ENCODE data around the gene TSNAX. TPM values are rescaled to one million over a fixed set of nuclear protein-coding genes. Genes with fewer than 3 reads are reported as not detected.
"Not testable (repeated sequence)": the region's sequence is repeated elsewhere in the genome, so short reads cannot be mapped to it uniquely, and the experiment has no call there.

TSNAX gene
- total RNA-seq, 2 experiments from 2014 or later, result 33.5 to 35.7 TPM

GRCh38 chr1:231566496-231566895 lies 38.0 kb downstream of the TSNAX start:
- TF ChIP-seq CTCF (IDR thresholded peaks at IDR 0.05), result no peak

DNA sequence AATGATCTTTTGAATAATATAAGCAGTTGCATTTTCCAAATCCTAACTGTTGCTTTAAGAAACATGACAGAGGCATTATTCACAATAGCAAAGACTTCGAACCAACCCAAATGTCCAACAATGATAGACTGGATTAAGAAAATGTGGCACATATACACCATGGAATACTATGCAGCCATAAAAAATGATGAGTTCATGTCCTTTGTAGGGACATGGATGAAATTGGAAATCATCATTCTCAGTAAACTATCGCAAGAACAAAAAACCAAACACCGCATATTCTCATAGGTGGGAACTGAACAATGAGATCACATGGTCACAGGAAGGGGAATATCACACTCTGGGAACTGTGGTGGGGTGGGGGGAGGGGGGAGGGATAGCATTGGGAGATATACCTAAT lies 41.8 kb downstream of the TSNAX start:
- H3K4me3 ChIP-seq (ENCODE audit: low read length); H3K27me3 Mint-ChIP-seq; ATAC-seq (ENCODE audit: poor library complexity); H3K4me1 ChIP-seq (ENCODE audit: insufficient read depth, low read length); H3K9me3 Mint-ChIP-seq; CTCF ChIA-PET; intact Hi-C loops (cut with DNase I, micrococcal nuclease); H3K4me3 Mint-ChIP-seq; H3K36me3 ChIP-seq (ENCODE audit: insufficient read depth, low read length); H3K27ac Mint-ChIP-seq; H3K27me3 ChIP-seq (ENCODE audit: control insufficient read depth in 1 of 2, insufficient read depth in 2 of 2, low read length in 2 of 2); H3K9me3 ChIP-seq (ENCODE audit: control insufficient read depth in 1 of 2, insufficient read depth in 1 of 2, low read length in 2 of 2); POLR2A ChIA-PET; DNase-seq; H3K4me1 Mint-ChIP-seq (ENCODE audit: low read depth); H3K27ac ChIP-seq (ENCODE audit: low read depth in 1 of 2, low read length in 2 of 2): not testable (repeated sequence)
- H3K36me3 Mint-ChIP-seq (ENCODE audit: low read depth), result peaks cover 33% of the 10 kb centered on the region

More at GRCh38 chr1:231566496-231566895, 38.0 kb downstream of the TSNAX start:
- POLR2A ChIA-PET, result no interaction called here
- ATAC-seq (ENCODE audit: poor library complexity) (no peak), DNase-seq (no peak)
- no peaks in the 10 kb centered on the region for H3K9me3 ChIP-seq (ENCODE audit: control insufficient read depth in 1 of 2, insufficient read depth in 1 of 2, low read length in 2 of 2)
- peaks cover 62% of the 10 kb centered on the region for H3K36me3 Mint-ChIP-seq (ENCODE audit: low read depth)
- H3K27me3 Mint-ChIP-seq, result no peaks in the 10 kb centered on the region
- no peaks in the 10 kb centered on the region for H3K4me1 Mint-ChIP-seq (ENCODE audit: low read depth)
- H3K4me1 ChIP-seq (ENCODE audit: insufficient read depth, low read length), result no peaks in the 10 kb centered on the region
- H3K4me3 ChIP-seq (ENCODE audit: low read length), result no peak overlapping the region
- H3K27me3 ChIP-seq (ENCODE audit: control insufficient read depth in 1 of 2, insufficient read depth in 2 of 2, low read length in 2 of 2), result no peaks in the 10 kb centered on the region
- intact Hi-C loops (cut with DNase I, micrococcal nuclease), result no loop called here
- peaks cover 7% of the 10 kb centered on the region for H3K9me3 Mint-ChIP-seq
- peaks cover 20% of the 10 kb centered on the region for H3K36me3 ChIP-seq (ENCODE audit: insufficient read depth, low read length)
- no peak overlapping the region for H3K4me3 Mint-ChIP-seq
- no peak overlapping the region for H3K27ac Mint-ChIP-seq
- no peak overlapping the region for H3K27ac ChIP-seq (ENCODE audit: low read depth in 1 of 2, low read length in 2 of 2)
- CTCF ChIA-PET, result no interaction called here

GRCh38 chr1:231571904-231572303 lies 43.4 kb downstream of the TSNAX start:
- POLR2A ChIA-PET, result no interaction called here
- no peak for ATAC-seq (ENCODE audit: poor library complexity)
- H3K4me3 Mint-ChIP-seq, result no peak overlapping the region

More at GRCh38 chr1:231571904-231572303, 43.4 kb downstream of the TSNAX start:
- CTCF ChIA-PET, result no interaction called here
- intact Hi-C loops (cut with DNase I, micrococcal nuclease), result no loop called here
- Mint-ChIP-seq H3K36me3 (ENCODE audit: low read depth) (peaks cover 24% of the 10 kb centered on the region), H3K4me1 (ENCODE audit: low read depth) (no peaks in the 10 kb centered on the region), H3K27ac (no peak overlapping the region), H3K9me3 (peaks cover 7% of the 10 kb centered on the region), H3K27me3 (no peaks in the 10 kb centered on the region)
- H3K9me3 ChIP-seq (ENCODE audit: control insufficient read depth in 1 of 2, insufficient read depth in 1 of 2, low read length in 2 of 2), result no peaks in the 10 kb centered on the region
- H3K36me3 ChIP-seq (ENCODE audit: insufficient read depth, low read length), result no peaks in the 10 kb centered on the region
- no peak overlapping the region for H3K4me3 ChIP-seq (ENCODE audit: low read length)
- no peak for TF ChIP-seq CTCF (IDR thresholded peaks at IDR 0.05)
- no peak for DNase-seq
- H3K4me1 ChIP-seq (ENCODE audit: insufficient read depth, low read length), result no peaks in the 10 kb centered on the region
- H3K27me3 ChIP-seq (ENCODE audit: control insufficient read depth in 1 of 2, insufficient read depth in 2 of 2, low read length in 2 of 2), result no peaks in the 10 kb centered on the region
- H3K27ac ChIP-seq (ENCODE audit: low read depth in 1 of 2, low read length in 2 of 2), result no peak overlapping the region
